HG02885 (cell line): Measurements from ENCODE around the gene SRRM4.

Experiments
- ATAC-seq: cut with Tn5 transposase; IDR thresholded peaks from one replicate; pipeline ENCODE4 v1.9.1; 2021; ENCODE audit warnings: mild to moderate bottlenecking; ENCODE audit not compliant: unreplicated experiment, poor library complexity

SRRM4 gene

DNA sequence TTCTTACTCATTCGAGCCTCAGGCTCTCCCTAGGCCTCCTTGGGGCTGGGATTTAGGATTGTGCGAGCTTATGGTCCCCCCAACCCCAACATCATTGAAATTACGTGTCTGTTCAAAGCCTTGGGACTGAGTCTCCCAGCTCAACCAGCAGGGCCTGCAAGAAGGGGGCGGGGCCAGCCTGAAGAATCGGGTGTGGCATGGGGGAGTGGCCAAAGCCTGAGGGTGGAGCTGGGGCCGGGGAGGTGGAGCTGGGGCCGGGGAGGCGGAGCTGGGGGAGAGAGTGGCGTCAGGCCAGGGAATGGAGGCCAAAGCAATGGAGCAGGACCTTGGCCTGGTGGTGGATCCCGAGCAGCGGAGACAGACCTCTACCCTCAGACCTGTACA, 173.1 kb downstream of the SRRM4 start:
- ATAC-seq = no peak

- no peak for ATAC-seq
Measured at GRCh38 chr12:119156401-119157044, 175.2 kb downstream of the SRRM4 start.

GRCh38 chr12:119157528-119157927, 176.2 kb downstream of the SRRM4 start:
- ATAC-seq = no peak

GRCh38 chr12:119157978-119158377, 176.6 kb downstream of the SRRM4 start:
- no peak for ATAC-seq

DNA sequence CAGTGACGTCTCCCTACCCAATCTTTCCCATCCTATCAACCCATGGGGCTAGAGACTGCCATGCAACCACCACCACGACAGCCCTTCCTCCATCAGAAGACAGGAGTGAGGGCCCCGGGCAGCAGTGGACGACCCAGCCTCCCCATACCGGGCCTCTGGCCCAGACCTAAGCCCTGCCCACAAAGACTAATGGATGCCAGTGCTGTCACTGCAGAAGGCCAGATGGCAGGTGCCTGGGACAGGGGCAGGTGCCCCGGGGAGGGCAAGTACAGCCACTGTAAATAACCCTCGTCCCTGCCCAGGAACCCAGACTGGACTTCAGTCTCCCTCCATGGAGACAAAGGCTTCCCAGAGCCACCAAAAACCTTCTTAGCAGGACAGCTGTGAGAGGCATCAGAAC, 177.1 kb downstream of the SRRM4 start:
- ATAC-seq = no peak

DNA sequence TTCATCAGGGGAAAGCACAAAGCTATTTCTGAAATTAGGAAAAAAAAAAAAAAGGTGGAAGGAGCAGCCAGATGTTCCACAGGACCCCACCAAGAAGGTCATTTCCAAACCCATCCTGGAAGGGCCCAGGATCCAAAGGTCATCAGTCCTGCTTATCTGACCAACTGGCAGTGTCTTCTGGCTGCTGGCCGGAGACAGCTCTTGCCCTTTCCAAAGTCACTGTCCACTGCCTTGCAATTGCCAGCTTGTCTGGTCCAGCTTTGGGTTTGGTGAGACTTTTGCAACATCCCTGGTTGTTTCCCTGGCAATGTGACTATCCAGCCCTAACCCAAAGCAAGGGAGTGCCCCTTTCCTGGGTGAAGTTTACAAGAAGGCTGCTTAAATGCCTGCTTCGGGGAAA, 178.5 kb downstream of the SRRM4 start:
- no peak for ATAC-seq

DNA sequence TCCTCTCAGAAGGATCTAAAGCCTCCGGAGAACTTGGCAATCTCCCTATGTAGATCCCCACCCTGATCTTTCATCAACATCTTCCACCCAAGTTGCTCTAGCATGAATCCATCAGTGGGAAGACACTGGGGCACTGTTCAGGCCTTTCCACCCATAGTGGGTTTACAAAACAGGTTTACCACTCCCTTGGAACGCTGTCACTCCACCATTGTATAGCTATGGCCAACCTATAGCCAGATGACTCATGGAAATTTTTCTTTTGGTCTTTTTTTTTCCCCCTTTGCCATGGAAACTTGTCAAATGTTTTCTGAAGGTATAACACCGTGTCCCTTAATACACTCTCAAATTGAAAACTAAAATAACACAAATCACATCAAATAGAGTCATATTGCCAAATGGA, 186.6 kb downstream of the SRRM4 start:
- no peak for ATAC-seq

DNA sequence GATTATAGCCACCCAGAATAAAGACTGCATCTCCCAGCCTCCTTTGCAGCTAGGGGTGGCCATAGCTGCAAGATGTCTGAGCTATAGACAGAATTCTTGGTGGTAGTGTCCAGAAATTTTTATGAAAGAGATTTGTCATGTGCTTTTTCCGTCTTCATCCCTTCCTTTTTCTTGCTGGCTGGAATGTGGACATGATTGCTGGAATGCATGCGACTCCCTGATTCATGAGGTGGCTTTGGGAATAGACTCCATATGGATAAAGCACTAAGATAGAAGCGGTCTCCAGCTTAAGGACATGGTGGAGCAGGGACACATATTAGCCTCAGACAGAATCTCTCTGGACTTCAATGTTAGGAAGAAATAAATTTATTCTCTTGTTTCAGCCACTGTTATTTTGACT, 187.4 kb downstream of the SRRM4 start:
- no peak for ATAC-seq

DNA sequence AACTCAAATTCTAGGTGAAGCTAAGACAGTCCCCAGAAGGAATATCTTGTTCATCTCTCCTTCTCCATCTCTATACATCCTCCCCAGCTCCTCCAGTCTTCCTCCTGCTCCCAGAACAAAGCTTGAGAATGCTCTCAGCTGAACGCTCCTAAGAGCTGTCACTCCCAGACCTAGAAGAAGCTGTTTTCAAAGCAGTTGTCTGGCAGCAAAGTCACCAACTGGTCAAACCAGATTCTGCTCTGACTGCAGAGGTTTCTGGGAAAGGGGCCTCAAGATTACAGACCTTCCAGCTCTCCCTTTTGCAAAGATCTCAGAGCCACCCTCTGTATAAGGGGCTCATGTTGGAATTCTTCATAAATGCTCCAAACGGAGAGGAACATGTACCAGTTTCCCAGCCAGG, 187.8 kb downstream of the SRRM4 start:
- ATAC-seq = no peak

- no peak for ATAC-seq
Measured at GRCh38 chr12:119171291-119171690, 189.9 kb downstream of the SRRM4 start.

DNA sequence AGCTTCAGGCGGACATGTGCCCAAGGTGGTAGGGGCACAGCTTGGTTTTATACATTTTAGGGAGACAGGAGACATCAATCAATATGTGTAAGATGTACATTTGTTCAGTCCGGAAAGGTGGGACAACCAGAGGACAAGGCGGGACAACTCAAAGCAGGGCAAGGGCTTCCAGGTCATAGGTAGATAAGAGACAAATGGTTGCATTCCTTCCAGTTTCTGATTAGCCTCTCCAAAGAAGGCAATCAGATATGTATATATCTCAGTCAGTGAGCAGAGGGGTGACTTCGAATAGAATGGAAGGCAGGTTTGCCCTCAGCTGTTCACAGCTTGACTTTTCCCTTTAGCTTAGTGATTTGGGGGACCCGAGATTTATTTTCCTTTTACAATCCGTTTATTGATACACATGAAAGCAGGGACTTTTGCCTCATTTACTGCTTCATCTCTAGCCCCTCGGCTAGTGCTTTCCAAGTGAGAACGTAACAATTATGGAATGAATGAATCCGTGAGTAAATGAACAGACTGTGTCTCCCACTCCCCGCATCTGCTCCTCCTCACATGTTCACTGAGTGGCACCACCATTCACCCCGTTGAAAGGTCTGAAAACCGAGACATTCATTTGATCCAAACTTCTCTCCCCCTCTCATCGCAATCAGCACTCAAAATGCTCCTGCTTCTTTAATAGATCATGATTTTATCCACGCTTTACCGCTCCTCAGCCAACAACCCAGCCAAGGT, 190.5 kb downstream of the SRRM4 start:
- ATAC-seq = no peak

GRCh38 chr12:119175081-119175480, 193.7 kb downstream of the SRRM4 start:
- no peak for ATAC-seq

GRCh38 chr12:119176267-119177055, 195.1 kb downstream of the SRRM4 start:
- no peak for ATAC-seq

DNA sequence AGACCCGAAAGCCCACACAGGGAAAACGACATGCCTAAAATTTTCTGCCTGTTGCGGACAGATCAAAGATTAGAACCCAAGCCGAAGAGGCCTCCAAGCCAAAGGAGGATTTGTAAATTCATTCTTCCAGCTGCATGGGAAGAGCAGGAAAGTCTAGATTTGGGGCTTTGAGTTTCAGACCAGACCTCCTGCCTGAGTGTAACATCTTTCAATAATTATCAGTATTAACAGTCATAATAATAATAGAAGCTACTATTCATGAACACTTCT, 195.7 kb downstream of the SRRM4 start:
- ATAC-seq = no peak

DNA sequence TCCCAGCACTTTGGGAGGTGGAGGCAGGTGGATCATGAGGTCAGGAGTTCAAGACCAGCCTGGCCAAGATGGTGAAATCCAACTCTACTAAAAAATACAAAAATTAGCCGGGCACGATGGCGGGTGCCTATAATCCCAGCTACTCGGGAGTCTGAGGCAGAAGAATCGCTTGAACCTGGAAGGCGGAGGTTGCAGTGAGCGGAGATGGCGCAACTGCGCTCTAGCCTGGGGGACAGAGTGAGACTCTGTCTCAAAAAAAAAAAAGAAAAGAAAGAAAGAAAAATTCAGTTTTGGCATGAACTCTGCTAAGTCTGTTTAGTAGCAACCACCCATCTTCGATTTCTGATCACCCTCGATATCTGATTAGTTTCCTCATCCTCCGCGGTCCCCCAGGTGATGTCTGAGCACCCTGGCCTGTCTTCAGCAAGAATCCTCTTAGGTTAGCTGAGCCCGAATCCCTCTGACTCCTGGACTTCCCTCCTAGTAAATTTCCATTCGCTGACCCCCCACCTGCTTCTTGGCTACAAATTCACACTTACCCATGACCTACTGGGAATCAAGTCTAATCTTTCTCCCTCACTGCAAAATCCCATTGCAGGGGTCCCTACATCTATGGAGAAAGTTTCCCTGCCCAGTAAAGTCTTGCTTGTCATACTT, 196.5 kb downstream of the SRRM4 start:
- ATAC-seq = no peak

GRCh38 chr12:119178544-119179334, 197.4 kb downstream of the SRRM4 start, which contains the start of gene HSPB8:
Gene HSPB8, plus strand, starts transcription at chr12:119178931. Its CDS starts 382 bp downstream, at chr12:119179313.
- ATAC-seq = no peak

DNA sequence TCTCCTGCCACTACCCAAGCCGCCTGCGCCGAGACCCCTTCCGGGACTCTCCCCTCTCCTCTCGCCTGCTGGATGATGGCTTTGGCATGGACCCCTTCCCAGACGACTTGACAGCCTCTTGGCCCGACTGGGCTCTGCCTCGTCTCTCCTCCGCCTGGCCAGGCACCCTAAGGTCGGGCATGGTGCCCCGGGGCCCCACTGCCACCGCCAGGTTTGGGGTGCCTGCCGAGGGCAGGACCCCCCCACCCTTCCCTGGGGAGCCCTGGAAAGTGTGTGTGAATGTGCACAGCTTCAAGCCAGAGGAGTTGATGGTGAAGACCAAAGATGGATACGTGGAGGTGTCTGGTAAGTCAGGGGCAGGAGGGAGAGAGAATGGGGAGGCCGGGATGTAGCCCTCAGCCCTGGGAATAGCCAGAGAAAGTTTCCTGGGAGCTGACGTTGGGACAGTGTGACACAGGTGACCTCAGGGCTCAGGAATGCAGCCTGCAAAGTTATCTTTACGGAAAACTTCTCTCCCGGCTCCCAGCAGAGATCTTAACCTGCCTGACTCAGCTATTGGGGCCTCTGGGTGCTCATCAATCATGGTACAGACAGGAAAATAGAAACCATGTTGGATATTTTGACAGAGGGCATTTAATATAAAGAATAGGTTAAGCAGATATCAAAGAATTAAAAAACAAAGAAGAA, 198.1 kb downstream of the SRRM4 start:
- no peak for ATAC-seq

GRCh38 chr12:119180380-119181040, 199.2 kb downstream of the SRRM4 start:
- ATAC-seq = no peak

GRCh38 chr12:119181202-119181601, 199.9 kb downstream of the SRRM4 start:
- no peak for ATAC-seq
